ENCODE data around the gene PCDHGA1.
"Not testable (repeated sequence)": the region's sequence is repeated elsewhere in the genome, so short reads cannot be mapped to it uniquely, and the experiment has no call there.

DNA sequence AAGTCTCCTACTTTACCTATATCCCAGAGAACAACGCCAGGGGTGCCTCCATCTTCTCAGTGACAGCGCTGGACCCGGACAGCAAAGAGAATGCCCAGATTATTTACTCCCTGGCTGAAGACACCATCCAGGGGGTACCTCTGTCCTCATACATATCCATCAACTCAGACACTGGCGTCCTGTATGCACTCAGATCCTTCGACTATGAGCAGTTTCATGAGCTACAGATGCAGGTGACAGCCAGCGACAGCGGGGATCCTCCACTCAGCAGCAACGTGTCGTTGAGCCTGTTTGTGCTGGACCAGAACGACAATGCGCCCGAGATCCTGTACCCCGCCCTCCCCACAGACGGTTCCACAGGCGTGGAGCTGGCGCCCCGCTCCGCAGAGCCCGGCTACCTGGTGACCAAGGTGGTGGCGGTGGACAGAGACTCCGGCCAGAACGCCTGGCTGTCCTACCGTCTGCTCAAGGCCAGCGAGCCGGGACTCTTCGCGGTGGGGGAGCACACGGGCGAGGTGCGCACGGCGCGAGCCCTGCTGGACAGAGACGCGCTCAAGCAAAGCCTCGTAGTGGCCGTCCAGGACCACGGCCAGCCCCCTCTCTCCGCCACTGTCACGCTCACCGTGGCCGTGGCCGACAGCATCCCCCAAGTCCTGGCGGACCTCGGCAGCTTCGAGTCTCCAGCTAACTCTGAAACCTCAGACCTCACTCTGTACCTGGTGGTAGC lies 84.4 kb downstream of the PCDHGA1 start:
- TF ChIP-seq, protein P1, sequence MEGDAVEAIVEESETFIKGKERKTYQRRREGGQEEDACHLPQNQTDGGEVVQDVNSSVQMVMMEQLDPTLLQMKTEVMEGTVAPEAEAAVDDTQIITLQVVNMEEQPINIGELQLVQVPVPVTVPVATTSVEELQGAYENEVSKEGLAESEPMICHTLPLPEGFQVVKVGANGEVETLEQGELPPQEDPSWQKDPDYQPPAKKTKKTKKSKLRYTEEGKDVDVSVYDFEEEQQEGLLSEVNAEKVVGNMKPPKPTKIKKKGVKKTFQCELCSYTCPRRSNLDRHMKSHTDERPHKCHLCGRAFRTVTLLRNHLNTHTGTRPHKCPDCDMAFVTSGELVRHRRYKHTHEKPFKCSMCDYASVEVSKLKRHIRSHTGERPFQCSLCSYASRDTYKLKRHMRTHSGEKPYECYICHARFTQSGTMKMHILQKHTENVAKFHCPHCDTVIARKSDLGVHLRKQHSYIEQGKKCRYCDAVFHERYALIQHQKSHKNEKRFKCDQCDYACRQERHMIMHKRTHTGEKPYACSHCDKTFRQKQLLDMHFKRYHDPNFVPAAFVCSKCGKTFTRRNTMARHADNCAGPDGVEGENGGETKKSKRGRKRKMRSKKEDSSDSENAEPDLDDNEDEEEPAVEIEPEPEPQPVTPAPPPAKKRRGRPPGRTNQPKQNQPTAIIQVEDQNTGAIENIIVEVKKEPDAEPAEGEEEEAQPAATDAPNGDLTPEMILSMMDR (IDR thresholded peaks at IDR 0.05) = not testable (repeated sequence)
- TF ChIP-seq, protein P2, sequence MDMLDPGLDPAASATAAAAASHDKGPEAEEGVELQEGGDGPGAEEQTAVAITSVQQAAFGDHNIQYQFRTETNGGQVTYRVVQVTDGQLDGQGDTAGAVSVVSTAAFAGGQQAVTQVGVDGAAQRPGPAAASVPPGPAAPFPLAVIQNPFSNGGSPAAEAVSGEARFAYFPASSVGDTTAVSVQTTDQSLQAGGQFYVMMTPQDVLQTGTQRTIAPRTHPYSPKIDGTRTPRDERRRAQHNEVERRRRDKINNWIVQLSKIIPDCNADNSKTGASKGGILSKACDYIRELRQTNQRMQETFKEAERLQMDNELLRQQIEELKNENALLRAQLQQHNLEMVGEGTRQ (IDR thresholded peaks at IDR 0.05) = not testable (repeated sequence)
- not testable (repeated sequence) for TF ChIP-seq CHD4 (IDR thresholded peaks at IDR 0.05; ENCODE audit: borderline replicate concordance); KDM1A (IDR thresholded peaks at IDR 0.05; ENCODE audit: low read depth); RFX5 (IDR thresholded peaks at IDR 0.05); ESRRA (IDR thresholded peaks at IDR 0.05; ENCODE audit: borderline replicate concordance, low read length)
